NCI-H446 (cell line): Measurements from ENCODE around the gene TRIM63.

Source experiments
- DNase-seq, 2 experiments: peaks; one replicate each; lab custom pipeline; 2025; lab: John Stamatoyannopoulos, UW

Gene TRIM63

GRCh38 chr1:26034504-26035202 is 32.8 kb downstream of the TRIM63 start:
- DNase-seq = peak in 1 of 2 experiments; percentile 43

GRCh38 chr1:26032656-26033357 is 34.6 kb downstream of the TRIM63 start:
- DNase-seq = no peak

- no peak for DNase-seq
These were observed 35.7 kb downstream of the TRIM63 start for GRCh38 chr1:26031611-26032220.

- no peak for DNase-seq
These were observed 36.2 kb downstream of the TRIM63 start for GRCh38 chr1:26031196-26031595.

GRCh38 chr1:26029864-26030481 is 37.5 kb downstream of the TRIM63 start:
- no peak for DNase-seq

- no peak for DNase-seq
These were observed 38.2 kb downstream of the TRIM63 start for GRCh38 chr1:26029054-26029863.

GRCh38 chr1:26028490-26028980 is 38.9 kb downstream of the TRIM63 start:
- DNase-seq = no peak

GRCh38 chr1:26027716-26028489 is 39.5 kb downstream of the TRIM63 start:
- DNase-seq = no peak

- no peak for DNase-seq
These were observed 41.9 kb downstream of the TRIM63 start for GRCh38 chr1:26025517-26025916.

GRCh38 chr1:26025060-26025459 is 42.4 kb downstream of the TRIM63 start:
- no peak for DNase-seq

GRCh38 chr1:26023826-26024225 is 43.6 kb downstream of the TRIM63 start:
- DNase-seq = no peak

- no peak for DNase-seq
These were observed 44.4 kb downstream of the TRIM63 start for GRCh38 chr1:26023009-26023408.

GRCh38 chr1:26022404-26022779 is 45.0 kb downstream of the TRIM63 start:
- no peak for DNase-seq

GRCh38 chr1:26021647-26022403 is 45.6 kb downstream of the TRIM63 start, which contains the start of gene EXTL1:
EXTL1 (plus strand) TSS chr1:26021775; CDS start chr1:26022647, 872 bp downstream.
- peak; percentile 35 to 78 for DNase-seq

- DNase-seq = no peak
These were observed 46.3 kb downstream of the TRIM63 start for GRCh38 chr1:26020941-26021646.

GRCh38 chr1:26020330-26020768 is 47.1 kb downstream of the TRIM63 start:
- DNase-seq = no peak

GRCh38 chr1:26019641-26020315 is 47.7 kb downstream of the TRIM63 start:
- no peak for DNase-seq

- no peak for DNase-seq
These were observed 49.8 kb downstream of the TRIM63 start for GRCh38 chr1:26017606-26018005.
